Measurements from ENCODE around the gene SENP1.

Gene SENP1

GRCh38 chr12:48001505-48002413, 104.1 kb downstream of the SENP1 start:
- peak in 13 of 56 donors; percentile 4 to 41 (median 21) for DNase-seq

- DNase-seq: no peak
These were observed 104.9 kb downstream of the SENP1 start for GRCh38 chr12:48000878-48001504.

- no peak for DNase-seq
These were observed 106.1 kb downstream of the SENP1 start for GRCh38 chr12:47999816-48000215.

DNA sequence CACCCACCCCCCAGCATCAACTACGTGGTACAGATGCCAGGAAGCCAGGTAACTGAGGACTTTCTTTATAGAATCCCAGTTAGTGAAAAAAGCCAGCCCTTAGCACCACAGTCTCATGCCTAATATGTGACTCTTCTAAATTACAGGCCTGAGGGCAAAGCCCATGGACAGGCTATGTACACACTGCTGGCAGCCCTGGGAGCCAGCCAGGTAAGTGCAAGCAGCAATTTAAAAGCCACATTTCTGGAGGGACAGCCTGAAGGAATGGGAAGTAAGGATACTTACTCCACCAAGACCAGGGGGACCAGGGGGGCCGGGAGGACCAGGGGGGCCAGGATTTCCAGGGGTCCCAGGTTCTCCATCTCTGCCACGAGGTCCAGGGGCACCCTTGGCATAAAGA, 108.6 kb downstream of the SENP1 start:
- no peak for DNase-seq

DNA sequence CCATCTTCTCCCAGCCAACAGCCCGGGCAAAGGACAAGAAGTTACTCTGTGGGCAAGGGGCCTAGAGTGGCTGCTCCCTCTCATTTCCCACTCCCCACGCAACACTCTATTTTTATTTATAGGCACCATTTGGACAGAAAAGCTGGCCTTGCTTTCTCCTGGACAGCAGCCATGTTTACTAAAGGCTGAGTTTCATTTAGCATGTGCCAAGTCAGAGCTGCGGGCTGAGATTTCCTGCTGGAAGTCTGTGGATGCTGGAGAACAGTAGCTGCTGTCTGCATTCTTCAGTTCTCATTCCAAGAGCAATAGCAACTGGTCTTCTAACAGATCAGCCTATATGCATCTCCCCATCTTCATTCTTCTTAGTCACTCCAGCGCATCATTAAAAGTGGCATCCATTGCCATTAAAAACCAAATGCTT, 109.9 kb downstream of the SENP1 start:
- DNase-seq: peak in 16 of 56 donors; percentile 9 to 59 (median 29)

- DNase-seq: no peak
These were observed 112.4 kb downstream of the SENP1 start for GRCh38 chr12:47993491-47993890.

Measured in nucleus accumbens (tissue), 56 donors.